Naive thymus-derived CD4-positive, alpha-beta T cell (primary cell): Measurements from ENCODE around the gene UBXN10. TPM values are rescaled to one million over a fixed set of nuclear protein-coding genes. Genes with fewer than 3 reads are reported as not detected.

Experiments used
- ATAC-seq: fragments of 150-1000 bp; cut with Tn5 transposase; 2 replicates; pipeline ENCODE4 v1.10.0; 2021; ENCODE audit warnings: mild to moderate bottlenecking, moderate library complexity
- CTCF ChIA-PET: fragments of 350-600 bp; sonication (Branson Sonifier 250); formaldehyde crosslinking; loops from one replicate; lab custom pipeline; 2021; ENCODE audit warnings: antibody characterized with exemption; lab: Charles Lee
- POLR2A ChIA-PET: fragments of 350-600 bp; sonication (Branson Sonifier 250); formaldehyde crosslinking; loops from one replicate; lab custom pipeline; 2021; ENCODE audit warnings: antibody characterized with exemption, inconsistent platforms; lab: Charles Lee
- DNase-seq, 9 donors: peaks; one replicate each; pipeline versions ENCODE4 v3.0.0 to v3.0.0-alpha.2; 2020 to 2022; ENCODE audit warnings: mixed read lengths in 1 of 9
- H3K27ac ChIP-seq: one replicate; pipeline ENCODE4 v1.7.0; 2013; ENCODE audit warnings: mild to moderate bottlenecking, low read depth, low read length, moderate library complexity
- H3K27me3 ChIP-seq, 2 donors: one replicate each; pipeline ENCODE4 v1.7.0; 2013; ENCODE audit warnings: low read length in 2 of 2, mild to moderate bottlenecking in 2 of 2, moderate library complexity in 2 of 2; ENCODE audit not compliant: control insufficient read depth in 2 of 2, insufficient read depth in 2 of 2
- H3K36me3 ChIP-seq, 3 experiments: 1 replicate in 2 of 3; 2 replicates in 1 of 3; pipeline ENCODE4 v1.7.0; 2013; ENCODE audit warnings: low read length in 3 of 3, mild to moderate bottlenecking in 3 of 3, moderate library complexity in 1 of 3; ENCODE audit not compliant: insufficient read depth in 3 of 3, control insufficient read depth in 2 of 3
- H3K4me1 ChIP-seq, 2 donors: one replicate each; pipeline ENCODE4 v1.7.0; 2013; ENCODE audit warnings: low read length in 2 of 2, mild to moderate bottlenecking in 2 of 2, moderate library complexity in 1 of 2; ENCODE audit not compliant: control insufficient read depth in 2 of 2, insufficient read depth in 2 of 2
- H3K4me3 ChIP-seq: 2 replicates; pipeline ENCODE4 v1.7.0; 2013; ENCODE audit warnings: mild to moderate bottlenecking, low read length
- H3K9me3 ChIP-seq, 3 experiments: 1 replicate in 2 of 3; 2 replicates in 1 of 3; pipeline ENCODE4 v1.7.0; 2013; ENCODE audit warnings: low read length in 3 of 3; ENCODE audit not compliant: control insufficient read depth in 2 of 3
- H3K27ac Mint-ChIP-seq, 9 donors: one replicate each; pipeline ENCODE4 v1.8.0; 2020 to 2022; ENCODE audit warnings: mixed read lengths in 9 of 9, mild to moderate bottlenecking in 8 of 9, moderate library complexity in 5 of 9, inconsistent platforms in 2 of 9
- H3K27me3 Mint-ChIP-seq, 5 donors: one replicate each; pipeline ENCODE4 v1.8.0; 2021 to 2022; ENCODE audit warnings: mixed read lengths in 5 of 5, mild to moderate bottlenecking in 1 of 5
- H3K36me3 Mint-ChIP-seq, 5 donors: one replicate each; pipeline ENCODE4 v1.8.0; 2020 to 2022; ENCODE audit warnings: mixed read lengths in 5 of 5, mild to moderate bottlenecking in 3 of 5, inconsistent platforms in 1 of 5
- H3K4me1 Mint-ChIP-seq, 7 donors: one replicate each; pipeline ENCODE4 v1.8.0; 2020 to 2022; ENCODE audit warnings: mixed read lengths in 7 of 7, mild to moderate bottlenecking in 3 of 7, inconsistent platforms in 1 of 7
- H3K4me3 Mint-ChIP-seq, 10 donors: one replicate each; pipeline ENCODE4 v1.8.0; 2020 to 2022; ENCODE audit warnings: mild to moderate bottlenecking in 10 of 10, mixed read lengths in 10 of 10, moderate library complexity in 6 of 10, inconsistent platforms in 2 of 10
- H3K9me3 Mint-ChIP-seq, 11 donors: one replicate each; pipeline ENCODE4 v1.8.0; 2020 to 2022; ENCODE audit warnings: mixed read lengths in 11 of 11, mild to moderate bottlenecking in 4 of 11, inconsistent platforms in 1 of 11, moderate library complexity in 1 of 11
- intact Hi-C, 2 donors: fragments of 100-400 bp; cut with micrococcal nuclease; formaldehyde crosslinking; loops; one replicate each; pipeline ENCODE4 v1.15.1; 2023
- polyA plus RNA-seq, 2 donors: library from polyadenylated mRNA; unstranded; fragments of 300-500 nt; fragmentation: Illumina TruSeq; gene quantifications; one replicate each; pipeline ENCODE4 v1.2.3, GENCODE V29; 2021
- total RNA-seq, 6 experiments: library from RNA in 5 of 6; stranded (reverse) in 5 of 6; gene quantifications; 1 replicate in 5 of 6; 2 replicates in 1 of 6; pipeline ENCODE4 v1.2.3 and lab custom pipeline; 2021 to 2026

Gene UBXN10
- total and polyA plus RNA-seq, 7 experiments from 2014 or later, result 0.03 to 1.1 (median 0.55) TPM; not detected in 3

- peaks cover 4 to 11% of the 10 kb centered on the region in 2 donors for H3K4me1 ChIP-seq
- H3K27me3 ChIP-seq, result no peaks in the 10 kb centered on the region
- ChIA-PET POLR2A (no interaction called here), CTCF (interaction anchor here (2.5 kb wide), 1 partner anchor 14 kb away, joined by 9 read pairs; no protein-coding TSS in a partner anchor)
- H3K27ac ChIP-seq, result no peak overlapping the region
- Mint-ChIP-seq H3K27ac (no peak overlapping the region), H3K4me1 (peaks cover 20 to 39% (median 28%) of the 10 kb centered on the region in 7 donors), H3K27me3 (peaks cover 0 to 2% (median 0%) of the 10 kb centered on the region in 5 donors), H3K9me3 (peaks cover 0 to 12% (median 0%) of the 10 kb centered on the region in 11 donors), H3K4me3 (no peak overlapping the region), H3K36me3 (peaks cover 0 to 17% (median 0%) of the 10 kb centered on the region in 5 donors)
- no peaks in the 10 kb centered on the region for H3K9me3 ChIP-seq
- no peak for DNase-seq
- H3K4me3 ChIP-seq, result no peak overlapping the region
- intact Hi-C loops, result loop anchor here in 1 of 2 donors (10.0 kb wide), 1 partner anchor 994 kb away; the partner anchor contains the start of gene EIF4G3
- ATAC-seq, result no peak
- H3K36me3 ChIP-seq, result no peaks in the 10 kb centered on the region
These were observed 5.1 kb upstream of the UBXN10 start for GRCh38 chr1:20180844-20181207.

GRCh38 chr1:20182415-20182814 lies 3.5 kb upstream of the UBXN10 start:
- DNase-seq, result no peak
- Mint-ChIP-seq H3K4me1 (peaks cover 28 to 47% (median 41%) of the 10 kb centered on the region in 7 donors), H3K4me3 (peak overlapping the region in 1 of 10 donors; percentile 48), H3K36me3 (peaks cover 0 to 17% (median 0%) of the 10 kb centered on the region in 5 donors), H3K9me3 (peaks cover 0 to 12% (median 0%) of the 10 kb centered on the region in 11 donors), H3K27ac (no peak overlapping the region), H3K27me3 (peaks cover 0 to 3% (median 0%) of the 10 kb centered on the region in 5 donors)
- intact Hi-C loops, result loop anchor here in 1 of 2 donors (10.0 kb wide), 1 partner anchor 992 kb away; the partner anchor contains the start of gene EIF4G3
- ATAC-seq, result no peak
- no peaks in the 10 kb centered on the region for H3K9me3 ChIP-seq
- no peaks in the 10 kb centered on the region for H3K36me3 ChIP-seq
- H3K4me3 ChIP-seq, result no peak overlapping the region
- ChIA-PET CTCF (interaction anchor here (0.6 kb wide), 1 partner anchor 376 kb away, joined by 4 read pairs; no protein-coding TSS in a partner anchor), POLR2A (no interaction called here)
- peaks cover 10 to 24% of the 10 kb centered on the region in 2 donors for H3K4me1 ChIP-seq
- H3K27ac ChIP-seq, result no peak overlapping the region
- H3K27me3 ChIP-seq, result no peaks in the 10 kb centered on the region

GRCh38 chr1:20183035-20183434 lies 2.9 kb upstream of the UBXN10 start:
- ATAC-seq (no peak), DNase-seq (no peak)
- POLR2A ChIA-PET, result no interaction called here
- Histone ChIP-seq H3K9me3 (no peaks in the 10 kb centered on the region), H3K4me1 (peaks cover 16 to 30% of the 10 kb centered on the region in 2 donors), H3K27ac (no peak overlapping the region), H3K27me3 (no peaks in the 10 kb centered on the region), H3K36me3 (no peaks in the 10 kb centered on the region), H3K4me3 (no peak overlapping the region)
- intact Hi-C loops, result loop anchor here in 1 of 2 donors (10.0 kb wide), 1 partner anchor 992 kb away; the partner anchor contains the start of gene EIF4G3
- CTCF ChIA-PET, result interaction anchor here (0.6 kb wide), 1 partner anchor 376 kb away, joined by 4 read pairs; no protein-coding TSS in a partner anchor
- H3K27me3 Mint-ChIP-seq, result peaks cover 0 to 3% (median 0%) of the 10 kb centered on the region in 5 donors
- H3K4me1 Mint-ChIP-seq, result peaks cover 34 to 50% (median 47%) of the 10 kb centered on the region in 7 donors
- peak overlapping the region in 2 of 9 donors; percentile 75 to 88 for H3K27ac Mint-ChIP-seq
- peaks cover 0 to 12% (median 0%) of the 10 kb centered on the region in 11 donors for H3K9me3 Mint-ChIP-seq
- peak overlapping the region in 1 of 10 donors; percentile 22 for H3K4me3 Mint-ChIP-seq
- peaks cover 0 to 17% (median 0%) of the 10 kb centered on the region in 5 donors for H3K36me3 Mint-ChIP-seq

- DNase-seq (no peak), ATAC-seq (no peak)
- H3K36me3 ChIP-seq, result no peaks in the 10 kb centered on the region
- no peaks in the 10 kb centered on the region for H3K9me3 ChIP-seq
- H3K27ac Mint-ChIP-seq, result peak overlapping the region; percentile 36 to 89 (median 75)
- H3K4me3 ChIP-seq, result no peak overlapping the region
- peaks cover 0 to 17% (median 0%) of the 10 kb centered on the region in 5 donors for H3K36me3 Mint-ChIP-seq
- peaks cover 0 to 5% (median 0%) of the 10 kb centered on the region in 5 donors for H3K27me3 Mint-ChIP-seq
- H3K27ac ChIP-seq, result no peak overlapping the region
- peak overlapping the region in 7 of 10 donors; percentile 14 to 91 (median 80) for H3K4me3 Mint-ChIP-seq
- peaks cover 0 to 12% (median 0%) of the 10 kb centered on the region in 11 donors for H3K9me3 Mint-ChIP-seq
- H3K4me1 Mint-ChIP-seq, result peaks cover 41 to 57% (median 50%) of the 10 kb centered on the region in 7 donors
- peaks cover 19 to 38% of the 10 kb centered on the region in 2 donors for H3K4me1 ChIP-seq
- ChIA-PET POLR2A (no interaction called here), CTCF (no interaction called here)
- no peaks in the 10 kb centered on the region for H3K27me3 ChIP-seq
- intact Hi-C loops, result loop anchor here in 1 of 2 donors (10.0 kb wide), 1 partner anchor 991 kb away; the partner anchor contains the start of gene EIF4G3
These were observed 2.2 kb upstream of the UBXN10 start for GRCh38 chr1:20183616-20184271.

- H3K27me3 ChIP-seq, result no peaks in the 10 kb centered on the region
- Mint-ChIP-seq H3K27ac (peak overlapping the region; percentile 23 to 89 (median 83)), H3K9me3 (peaks cover 0 to 8% (median 0%) of the 10 kb centered on the region in 11 donors), H3K36me3 (peaks cover 0 to 18% (median 0%) of the 10 kb centered on the region in 5 donors), H3K4me1 (peaks cover 45 to 58% (median 56%) of the 10 kb centered on the region in 7 donors), H3K27me3 (peaks cover 0 to 10% (median 0%) of the 10 kb centered on the region in 5 donors), H3K4me3 (peak overlapping the region; percentile 40 to 91 (median 83))
- POLR2A ChIA-PET, result no interaction called here
- no peaks in the 10 kb centered on the region for H3K9me3 ChIP-seq
- DNase-seq (no peak), ATAC-seq (no peak)
- H3K27ac ChIP-seq, result no peak overlapping the region
- CTCF ChIA-PET, result no interaction called here
- H3K36me3 ChIP-seq, result no peaks in the 10 kb centered on the region
- H3K4me1 ChIP-seq, result peaks cover 19 to 41% of the 10 kb centered on the region in 2 donors
- H3K4me3 ChIP-seq, result no peak overlapping the region
- intact Hi-C loops, result loop anchor here in 1 of 2 donors (10.0 kb wide), 1 partner anchor 990 kb away; the partner anchor contains the start of gene EIF4G3
These were observed 1.4 kb upstream of the UBXN10 start for GRCh38 chr1:20184481-20184900.

GRCh38 chr1:20184997-20185833 lies 681 bp upstream of the UBXN10 start:
- CTCF ChIA-PET, result no interaction called here
- intact Hi-C loops, result loop anchor here (1.0 to 10.0 kb wide), 2 partner anchors 33 to 990 kb away; partner anchors contain the start of gene EIF4G3 (in 1 of the 2)
- Histone ChIP-seq H3K27me3 (no peaks in the 10 kb centered on the region), H3K4me3 (peak overlapping the region; percentile 68), H3K36me3 (no peaks in the 10 kb centered on the region), H3K4me1 (peaks cover 19 to 41% of the 10 kb centered on the region in 2 donors), H3K9me3 (no peaks in the 10 kb centered on the region), H3K27ac (peak overlapping the region; percentile 40)
- Mint-ChIP-seq H3K4me3 (peak overlapping the region; percentile 75 to 91 (median 86)), H3K4me1 (peaks cover 42 to 56% (median 56%) of the 10 kb centered on the region in 7 donors), H3K9me3 (peaks cover 0 to 1% (median 0%) of the 10 kb centered on the region in 11 donors), H3K27me3 (peaks cover 0 to 10% (median 0%) of the 10 kb centered on the region in 5 donors), H3K36me3 (peaks cover 0 to 10% (median 0%) of the 10 kb centered on the region in 5 donors), H3K27ac (peak overlapping the region; percentile 73 to 89 (median 87))
- DNase-seq, result peak; percentile 11 to 76 (median 61)
- POLR2A ChIA-PET, result no interaction called here
- peak; percentile 77 for ATAC-seq
